T1000 (cell line): ENCODE data around the gene SLC30A3.

Source experiments
- DNase-seq: peaks from one replicate; lab custom pipeline; 2025; ENCODE audit warnings: mixed read lengths; lab: John Stamatoyannopoulos, UW

The SLC30A3 gene

GRCh38 chr2:27233341-27233740 is 29.5 kb downstream of the SLC30A3 start:
- no peak for DNase-seq

- no peak for DNase-seq
These were observed 30.9 kb downstream of the SLC30A3 start for GRCh38 chr2:27231921-27232320.

- DNase-seq, result no peak
These were observed 35.3 kb downstream of the SLC30A3 start for GRCh38 chr2:27227501-27227900.

GRCh38 chr2:27225526-27225925 is 37.3 kb downstream of the SLC30A3 start:
- DNase-seq, result no peak

GRCh38 chr2:27223416-27223815 is 39.4 kb downstream of the SLC30A3 start:
- DNase-seq, result no peak

GRCh38 chr2:27222407-27222806 is 40.4 kb downstream of the SLC30A3 start:
- DNase-seq, result no peak

- no peak for DNase-seq
These were observed 41.7 kb downstream of the SLC30A3 start for GRCh38 chr2:27221166-27221565.

- no peak for DNase-seq
These were observed 42.8 kb downstream of the SLC30A3 start for GRCh38 chr2:27220091-27220490.

- DNase-seq, result no peak
These were observed 43.8 kb downstream of the SLC30A3 start for GRCh38 chr2:27219091-27219490.

GRCh38 chr2:27218614-27219013 is 44.2 kb downstream of the SLC30A3 start:
- no peak for DNase-seq

- DNase-seq, result peak; percentile 66
These were observed 45.4 kb downstream of the SLC30A3 start, which contains the start of gene CAD for GRCh38 chr2:27217173-27218121. TSS of gene CAD (plus strand) at chr2:27217369. CDS start at chr2:27217552, 183 bp downstream.

- no peak for DNase-seq
These were observed 46.3 kb downstream of the SLC30A3 start for GRCh38 chr2:27216416-27217137.

- no peak for DNase-seq
These were observed 47.9 kb downstream of the SLC30A3 start for GRCh38 chr2:27214941-27215340.

GRCh38 chr2:27212626-27213471 is 50.0 kb downstream of the SLC30A3 start:
- DNase-seq, result no peak

- peak; percentile 80 for DNase-seq
These were observed 50.8 kb downstream of the SLC30A3 start, which contains the start of the genes ATRAID and SLC5A6 for GRCh38 chr2:27211943-27212625. TSS of gene ATRAID (plus strand) at chr2:27212041. CDS start at chr2:27212369, 328 bp downstream. TSS of gene SLC5A6 (minus strand) at chr2:27212268. CDS start at chr2:27207650, 4,618 bp downstream.

- no peak for DNase-seq
These were observed 51.5 kb downstream of the SLC30A3 start for GRCh38 chr2:27211241-27211942.

- no peak for DNase-seq
These were observed 53.0 kb downstream of the SLC30A3 start for GRCh38 chr2:27209621-27210401.

GRCh38 chr2:27208486-27209050 is 54.3 kb downstream of the SLC30A3 start:
- DNase-seq, result no peak

- DNase-seq, result no peak
These were observed 56.5 kb downstream of the SLC30A3 start for GRCh38 chr2:27206346-27206745.
